Activated naive CD4-positive, alpha-beta T cell treated with anti-CD3 and anti-CD28 coated beads for 36 hours (primary cell): ENCODE data around the gene RARRES1. TPM values are rescaled to one million over a fixed set of nuclear protein-coding genes. Genes with fewer than 3 reads are reported as not detected.

Source experiments
- CTCF ChIA-PET: fragments of 350-600 bp; sonication (Branson Sonifier 250); formaldehyde crosslinking; loops from one replicate; lab custom pipeline; 2021; ENCODE audit warnings: antibody characterized with exemption; lab: Charles Lee
- DNase-seq: peaks from one replicate; pipeline ENCODE4 v3.0.0-alpha.2; 2020
- H3K27ac Mint-ChIP-seq: one replicate; pipeline ENCODE4 v1.8.0; 2021; ENCODE audit warnings: mild to moderate bottlenecking, mixed read lengths
- H3K27me3 Mint-ChIP-seq: one replicate; pipeline ENCODE4 v1.8.0; 2021; ENCODE audit warnings: low read depth, mixed read lengths
- H3K36me3 Mint-ChIP-seq: one replicate; pipeline ENCODE4 v1.8.0; 2021; ENCODE audit warnings: low read depth, mixed read lengths
- H3K4me1 Mint-ChIP-seq: one replicate; pipeline ENCODE4 v1.8.0; 2021; ENCODE audit warnings: low read depth, mixed read lengths
- H3K4me3 Mint-ChIP-seq: one replicate; pipeline ENCODE4 v1.8.0; 2021; ENCODE audit warnings: mild to moderate bottlenecking, moderate library complexity, mixed read lengths
- H3K9me3 Mint-ChIP-seq: one replicate; pipeline ENCODE4 v1.8.0; 2021; ENCODE audit warnings: mixed read lengths
- intact Hi-C: fragments of 100-400 bp; cut with micrococcal nuclease; formaldehyde crosslinking; loops from one replicate; pipeline ENCODE4 v1.15.1; 2023
- total RNA-seq, 2 experiments: library from RNA; stranded (reverse); gene quantifications; one replicate each; pipeline ENCODE4 v1.2.3, GENCODE V29; 2021

Gene RARRES1
- total RNA-seq, 2 experiments from 2014 or later, result not detected

GRCh38 chr3:158771982-158772381 lies 39.7 kb upstream of the RARRES1 start:
- CTCF ChIA-PET, result no interaction called here
- H3K9me3 Mint-ChIP-seq, result no peaks in the 10 kb centered on the region
- intact Hi-C loops, result no loop called here
- DNase-seq, result no peak
- no peaks in the 10 kb centered on the region for H3K27me3 Mint-ChIP-seq
- no peaks in the 10 kb centered on the region for H3K36me3 Mint-ChIP-seq
- H3K27ac Mint-ChIP-seq, result no peak overlapping the region
- H3K4me1 Mint-ChIP-seq, result no peaks in the 10 kb centered on the region
- H3K4me3 Mint-ChIP-seq, result no peak overlapping the region

GRCh38 chr3:158771577-158771976 lies 39.3 kb upstream of the RARRES1 start:
- no peak for DNase-seq
- no peaks in the 10 kb centered on the region for H3K36me3 Mint-ChIP-seq
- no peaks in the 10 kb centered on the region for H3K4me1 Mint-ChIP-seq
- no peaks in the 10 kb centered on the region for H3K27me3 Mint-ChIP-seq
- no peak overlapping the region for H3K4me3 Mint-ChIP-seq
- no peaks in the 10 kb centered on the region for H3K9me3 Mint-ChIP-seq
- no peak overlapping the region for H3K27ac Mint-ChIP-seq
- CTCF ChIA-PET, result interaction anchor here (1.0 kb wide), 1 partner anchor 20 kb away, joined by 3 read pairs; no protein-coding TSS in a partner anchor
- intact Hi-C loops, result no loop called here

- CTCF ChIA-PET, result interaction anchor here (1.0 kb wide), 1 partner anchor 20 kb away, joined by 3 read pairs; no protein-coding TSS in a partner anchor
- no peaks in the 10 kb centered on the region for H3K4me1 Mint-ChIP-seq
Measured at GRCh38 chr3:158770741-158771350, 38.6 kb upstream of the RARRES1 start.

DNA sequence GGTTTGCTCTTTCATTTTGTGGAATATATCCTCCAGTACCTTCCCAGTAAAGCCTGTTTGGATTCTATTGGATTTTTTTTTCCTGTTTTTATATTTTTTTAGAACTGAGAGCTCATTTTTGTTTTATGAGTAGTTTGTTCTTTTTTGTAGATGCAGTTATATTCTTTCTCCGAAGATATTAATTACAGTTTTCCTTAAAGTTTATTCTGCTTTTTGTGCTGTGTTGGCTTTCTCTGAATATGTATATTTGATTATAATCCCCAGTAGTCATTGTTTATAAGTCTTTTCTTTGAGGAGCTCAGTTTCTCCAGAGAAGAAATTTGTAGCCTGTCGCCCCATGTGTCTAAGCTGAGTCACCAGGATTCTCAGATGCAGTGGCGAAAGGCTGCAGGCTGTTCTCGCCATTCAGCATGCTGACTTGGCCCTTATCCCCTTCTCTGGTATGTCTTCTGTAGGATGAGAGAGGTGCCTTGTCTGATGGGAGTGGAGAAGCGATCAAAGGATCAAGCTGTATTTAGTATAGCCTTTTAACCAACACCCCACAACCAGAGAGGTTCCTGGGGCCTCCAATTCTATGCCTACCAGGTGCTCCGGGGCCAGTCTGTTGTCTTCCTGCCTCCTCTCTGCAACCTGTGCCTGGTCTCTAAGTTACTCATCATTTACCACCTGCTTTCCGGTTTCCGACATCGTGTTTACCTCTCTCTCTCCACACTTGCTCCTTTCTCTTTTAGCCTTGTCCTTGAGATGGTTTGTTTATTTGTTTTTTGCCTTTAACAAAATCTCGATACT lies 37.9 kb upstream of the RARRES1 start:
- Mint-ChIP-seq H3K27ac (no peak overlapping the region), H3K36me3 (no peaks in the 10 kb centered on the region), H3K4me1 (no peaks in the 10 kb centered on the region), H3K4me3 (no peak overlapping the region), H3K9me3 (no peaks in the 10 kb centered on the region), H3K27me3 (no peaks in the 10 kb centered on the region)
- intact Hi-C loops, result no loop called here
- CTCF ChIA-PET, result no interaction called here
- DNase-seq, result no peak

More at GRCh38 chr3:158770741-158771350, 38.6 kb upstream of the RARRES1 start:
- no peaks in the 10 kb centered on the region for H3K9me3 Mint-ChIP-seq
- H3K36me3 Mint-ChIP-seq, result no peaks in the 10 kb centered on the region
- intact Hi-C loops, result no loop called here
- H3K27me3 Mint-ChIP-seq, result no peaks in the 10 kb centered on the region
- H3K4me3 Mint-ChIP-seq, result no peak overlapping the region
- no peak overlapping the region for H3K27ac Mint-ChIP-seq
- DNase-seq, result no peak

GRCh38 chr3:158769549-158769948 lies 37.3 kb upstream of the RARRES1 start:
- no peak overlapping the region for H3K27ac Mint-ChIP-seq

DNA sequence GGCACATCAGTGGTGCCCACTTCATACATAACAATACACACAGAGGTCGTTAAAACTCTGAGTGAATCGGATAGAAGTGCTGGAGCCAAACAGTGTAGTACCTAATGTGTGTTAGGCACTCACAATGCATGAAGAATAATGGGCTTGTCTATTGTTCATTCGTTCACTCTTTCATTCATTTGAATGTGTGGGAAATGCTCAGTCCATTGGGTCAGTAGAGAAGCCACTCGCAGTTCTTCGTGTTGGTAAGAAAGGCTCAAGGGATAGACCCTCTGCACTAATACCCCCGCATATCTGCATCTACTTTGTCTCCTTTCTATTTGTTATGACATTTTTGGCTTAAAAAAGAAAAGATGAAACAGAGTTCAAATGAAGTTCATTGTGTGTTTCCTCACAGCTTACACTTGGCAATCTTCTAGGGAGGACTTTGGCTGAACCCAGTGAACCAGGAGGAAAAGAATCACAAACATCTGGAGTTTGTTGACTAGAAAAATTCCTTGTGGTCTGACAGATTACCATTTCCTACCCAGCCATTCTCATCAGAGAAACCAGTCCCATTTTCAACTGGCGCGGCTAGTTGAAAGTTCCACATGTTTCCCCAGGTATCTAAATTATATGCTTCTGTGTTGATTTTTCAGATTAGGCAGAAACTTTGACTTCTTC lies 36.8 kb upstream of the RARRES1 start:
- no peaks in the 10 kb centered on the region for H3K36me3 Mint-ChIP-seq
- no peaks in the 10 kb centered on the region for H3K9me3 Mint-ChIP-seq
- H3K27ac Mint-ChIP-seq, result no peak overlapping the region
- DNase-seq, result no peak
- H3K27me3 Mint-ChIP-seq, result no peaks in the 10 kb centered on the region
- H3K4me1 Mint-ChIP-seq, result no peaks in the 10 kb centered on the region
- CTCF ChIA-PET, result no interaction called here
- intact Hi-C loops, result no loop called here
- no peak overlapping the region for H3K4me3 Mint-ChIP-seq

More at GRCh38 chr3:158769549-158769948, 37.3 kb upstream of the RARRES1 start:
- no peak overlapping the region for H3K4me3 Mint-ChIP-seq
- H3K27me3 Mint-ChIP-seq, result no peaks in the 10 kb centered on the region
- CTCF ChIA-PET, result no interaction called here
- no peak for DNase-seq
- H3K36me3 Mint-ChIP-seq, result no peaks in the 10 kb centered on the region
- no peaks in the 10 kb centered on the region for H3K9me3 Mint-ChIP-seq
- intact Hi-C loops, result no loop called here
- H3K4me1 Mint-ChIP-seq, result no peaks in the 10 kb centered on the region

DNA sequence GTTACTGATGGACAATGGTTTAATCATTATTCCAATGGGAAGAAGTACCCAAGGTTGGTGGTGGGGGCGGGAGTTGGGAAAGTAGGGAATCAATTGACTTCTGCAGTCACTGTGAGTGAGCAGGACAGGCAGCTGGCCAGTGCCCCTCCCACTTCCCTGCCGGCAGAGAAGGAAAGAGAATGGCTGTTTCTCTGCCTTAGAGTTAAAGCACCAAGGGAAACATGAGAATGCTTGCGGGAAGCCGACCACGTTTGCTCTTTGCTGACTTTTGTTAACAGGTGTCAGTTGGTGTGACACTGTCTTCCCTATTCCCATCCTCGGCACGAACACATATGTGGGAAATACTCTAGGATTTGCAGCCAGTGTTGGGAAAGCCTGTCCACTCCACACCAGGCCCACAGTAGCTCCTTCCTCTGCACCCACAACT lies 36.1 kb upstream of the RARRES1 start:
- no peaks in the 10 kb centered on the region for H3K9me3 Mint-ChIP-seq
- H3K4me1 Mint-ChIP-seq, result no peaks in the 10 kb centered on the region
- no peak for DNase-seq
- H3K4me3 Mint-ChIP-seq, result no peak overlapping the region
- no peaks in the 10 kb centered on the region for H3K36me3 Mint-ChIP-seq
- H3K27ac Mint-ChIP-seq, result no peak overlapping the region
- no peaks in the 10 kb centered on the region for H3K27me3 Mint-ChIP-seq
- CTCF ChIA-PET, result no interaction called here
- intact Hi-C loops, result no loop called here

DNA sequence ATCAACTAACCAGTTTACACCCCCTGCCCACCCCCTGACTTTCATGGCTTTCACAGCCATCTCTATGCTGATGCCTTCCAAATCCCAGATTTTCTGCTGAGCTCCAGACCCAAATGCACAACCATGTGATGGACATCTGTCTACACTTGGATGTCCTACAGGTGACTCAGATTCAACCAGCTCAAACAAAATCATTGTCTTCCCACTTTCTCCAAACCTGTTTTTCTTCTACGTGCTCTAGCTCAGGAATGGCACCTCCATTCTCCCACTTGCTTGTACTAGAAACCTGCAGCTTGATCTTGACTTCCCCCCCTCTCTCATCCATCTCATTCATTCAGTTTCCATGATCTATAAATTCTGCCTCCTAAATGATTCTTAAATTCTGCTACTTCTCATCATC lies 34.1 kb upstream of the RARRES1 start:
- no peaks in the 10 kb centered on the region for H3K4me1 Mint-ChIP-seq
- no peak overlapping the region for H3K4me3 Mint-ChIP-seq
- H3K36me3 Mint-ChIP-seq, result no peaks in the 10 kb centered on the region
- no peaks in the 10 kb centered on the region for H3K9me3 Mint-ChIP-seq
- H3K27ac Mint-ChIP-seq, result no peak overlapping the region
- CTCF ChIA-PET, result interaction anchor here (0.6 kb wide), 1 partner anchor 15 kb away, joined by 3 read pairs; no protein-coding TSS in a partner anchor
- DNase-seq, result no peak
- no peaks in the 10 kb centered on the region for H3K27me3 Mint-ChIP-seq
- intact Hi-C loops, result no loop called here

DNA sequence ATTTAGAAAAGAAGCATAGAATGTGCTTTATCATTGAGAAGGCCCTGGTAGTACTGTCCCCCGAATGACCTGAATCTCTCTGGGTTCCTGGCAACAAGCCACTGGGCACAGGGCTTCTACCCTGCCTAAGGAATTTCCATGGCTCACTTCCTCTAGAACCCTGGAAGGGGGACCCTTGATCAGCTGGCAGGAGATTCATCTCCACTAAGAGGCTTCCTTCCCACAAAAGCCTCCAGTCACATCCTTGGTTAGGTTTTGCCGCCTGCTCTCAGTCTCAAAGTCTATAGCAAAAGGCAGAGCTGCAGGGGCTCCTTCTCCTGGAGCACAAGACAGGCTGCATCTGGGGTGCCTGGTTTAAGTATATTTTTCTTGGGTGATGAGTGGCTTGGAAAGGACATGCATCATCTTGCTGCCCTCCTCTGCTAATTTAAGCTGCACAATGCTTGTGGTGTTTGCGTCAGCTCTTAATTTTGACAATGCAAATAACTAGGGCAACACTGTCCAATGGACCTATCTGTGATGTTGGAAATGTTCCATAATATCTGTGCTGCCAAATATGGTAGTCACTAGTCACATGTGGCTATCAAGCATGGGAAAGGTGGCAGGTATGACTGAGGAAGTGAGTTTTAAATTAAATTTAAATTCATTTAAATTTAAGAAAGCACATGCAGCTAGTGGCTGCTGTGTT lies 33.4 kb upstream of the RARRES1 start:
- CTCF ChIA-PET, result interaction anchor here (0.6 kb wide), 1 partner anchor 15 kb away, joined by 3 read pairs; no protein-coding TSS in a partner anchor
- no peaks in the 10 kb centered on the region for H3K9me3 Mint-ChIP-seq
- no peak overlapping the region for H3K4me3 Mint-ChIP-seq
- DNase-seq, result no peak
- H3K4me1 Mint-ChIP-seq, result no peaks in the 10 kb centered on the region
- no peaks in the 10 kb centered on the region for H3K27me3 Mint-ChIP-seq
- no peaks in the 10 kb centered on the region for H3K36me3 Mint-ChIP-seq
- H3K27ac Mint-ChIP-seq, result no peak overlapping the region
- intact Hi-C loops, result no loop called here

GRCh38 chr3:158763421-158763820 lies 31.2 kb upstream of the RARRES1 start:
- Mint-ChIP-seq H3K4me3 (no peak overlapping the region), H3K27ac (no peak overlapping the region), H3K27me3 (no peaks in the 10 kb centered on the region), H3K9me3 (no peaks in the 10 kb centered on the region), H3K36me3 (no peaks in the 10 kb centered on the region), H3K4me1 (no peaks in the 10 kb centered on the region)
- intact Hi-C loops, result no loop called here
- CTCF ChIA-PET, result interaction anchor here (1.7 kb wide), 1 partner anchor 36 kb away, joined by 5 read pairs; no protein-coding TSS in a partner anchor
- DNase-seq, result no peak

- no peak for DNase-seq
- Mint-ChIP-seq H3K4me3 (no peak overlapping the region), H3K9me3 (no peaks in the 10 kb centered on the region), H3K4me1 (no peaks in the 10 kb centered on the region), H3K27ac (no peak overlapping the region), H3K36me3 (no peaks in the 10 kb centered on the region), H3K27me3 (no peaks in the 10 kb centered on the region)
- CTCF ChIA-PET, result interaction anchor here (1.7 kb wide), 1 partner anchor 35 kb away, joined by 5 read pairs; no protein-coding TSS in a partner anchor
- intact Hi-C loops, result no loop called here
Measured at GRCh38 chr3:158762701-158763100, 30.4 kb upstream of the RARRES1 start.

- intact Hi-C loops, result no loop called here
- Mint-ChIP-seq H3K4me1 (no peaks in the 10 kb centered on the region), H3K9me3 (no peaks in the 10 kb centered on the region), H3K36me3 (no peaks in the 10 kb centered on the region), H3K27ac (no peak overlapping the region), H3K27me3 (no peaks in the 10 kb centered on the region), H3K4me3 (no peak overlapping the region)
- DNase-seq, result no peak
- CTCF ChIA-PET, result interaction anchor here (0.6 kb wide), 2 partner anchors 74 to 206 kb away, joined by 3 read pairs; no protein-coding TSS in a partner anchor
Measured at GRCh38 chr3:158761350-158761749, 29.1 kb upstream of the RARRES1 start.
